A172 (cell line): ENCODE data around the gene SERPINE2. TPM values are rescaled to one million over a fixed set of nuclear protein-coding genes. Genes with fewer than 3 reads are reported as not detected.

ENCODE experiments used
- DNase-seq: peaks from one replicate; pipeline ENCODE4 v3.0.0-alpha.2; 2015; ENCODE audit warnings: low spot score
- total RNA-seq: library from RNA; depleted of rRNA; stranded (reverse); fragments of >200 nt; shearing (Covaris generic); gene quantifications from 2 replicates; pipeline ENCODE4 v1.2.3, GENCODE V29; 2014; rRNA removed

SERPINE2 gene
- total RNA-seq, result 266 and 429 TPM in 2 replicates

GRCh38 chr2:224039080-224039769 is at the start of gene SERPINE2:
Gene SERPINE2 (minus strand): TSS chr2:224039286. CDS start chr2:224001900, 37,386 bp downstream.
- DNase-seq, result peak; percentile 76

GRCh38 chr2:224086226-224086914 is 47.3 kb upstream of the SERPINE2 start:
- peak; percentile 97 for DNase-seq

GRCh38 chr2:224085811-224086210 is 46.7 kb upstream of the SERPINE2 start:
- DNase-seq, result no peak

GRCh38 chr2:224085246-224085645 is 46.2 kb upstream of the SERPINE2 start:
- peak; percentile 83 for DNase-seq

- peak; percentile 12 for DNase-seq
Measured at GRCh38 chr2:224084266-224084892, 45.3 kb upstream of the SERPINE2 start.

GRCh38 chr2:224083638-224084037 is 44.6 kb upstream of the SERPINE2 start:
- no peak for DNase-seq

GRCh38 chr2:224078656-224079055 is 39.6 kb upstream of the SERPINE2 start:
- DNase-seq, result no peak

- DNase-seq, result no peak
Measured at GRCh38 chr2:224077773-224078507, 38.9 kb upstream of the SERPINE2 start.

- no peak for DNase-seq
Measured at GRCh38 chr2:224075588-224075987, 36.5 kb upstream of the SERPINE2 start.

GRCh38 chr2:224073676-224074075 is 34.6 kb upstream of the SERPINE2 start:
- no peak for DNase-seq

- no peak for DNase-seq
Measured at GRCh38 chr2:224072541-224073188, 33.6 kb upstream of the SERPINE2 start.

- peak; percentile 34 for DNase-seq
Measured at GRCh38 chr2:224069172-224069571, 30.1 kb upstream of the SERPINE2 start.

- DNase-seq, result no peak
Measured at GRCh38 chr2:224063298-224063648, 24.2 kb upstream of the SERPINE2 start.

- DNase-seq, result no peak
Measured at GRCh38 chr2:224062481-224063297, 23.6 kb upstream of the SERPINE2 start.

- no peak for DNase-seq
Measured at GRCh38 chr2:224060783-224061482, 21.8 kb upstream of the SERPINE2 start.

GRCh38 chr2:224059178-224059577 is 20.1 kb upstream of the SERPINE2 start:
- DNase-seq, result no peak

GRCh38 chr2:224058048-224058775 is 19.1 kb upstream of the SERPINE2 start:
- DNase-seq, result no peak

GRCh38 chr2:224056889-224057288 is 17.8 kb upstream of the SERPINE2 start:
- DNase-seq, result no peak

GRCh38 chr2:224055101-224055500 is 16.0 kb upstream of the SERPINE2 start:
- DNase-seq, result peak; percentile 43
